GM18499 (cell line): Measurements from ENCODE around the gene ZNF648.
"Not testable (repeated sequence)": the region's sequence is repeated elsewhere in the genome, so short reads cannot be mapped to it uniquely, and the experiment has no call there.

Source experiments
- ATAC-seq: cut with Tn5 transposase; IDR thresholded peaks from one replicate; pipeline ENCODE4 v1.9.1; 2021; ENCODE audit warnings: moderate number of reproducible peaks; ENCODE audit not compliant: insufficient read depth, unreplicated experiment

ZNF648 gene

GRCh38 chr1:182080955-182081582 is 19.6 kb upstream of the ZNF648 start:
- ATAC-seq, result no peak

DNA sequence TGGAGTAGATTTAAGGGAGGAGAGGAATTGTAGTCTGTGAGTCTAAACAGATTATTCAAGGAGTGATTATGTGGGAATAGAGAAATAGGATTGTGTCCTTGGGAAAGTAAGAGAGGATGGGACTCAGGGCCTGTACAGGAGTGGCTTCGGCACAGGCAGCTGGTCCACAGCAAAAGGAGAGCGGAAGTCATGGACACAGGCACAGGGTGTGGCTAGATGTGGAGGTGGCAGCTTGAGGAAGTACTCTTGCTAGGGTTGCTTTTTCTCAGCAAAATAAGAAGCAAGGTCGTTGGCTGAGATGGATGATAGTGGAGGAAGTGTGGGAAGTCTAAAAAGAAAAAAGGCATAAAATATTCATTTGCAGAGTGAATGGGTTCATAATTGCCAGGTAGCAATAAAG is 18.5 kb upstream of the ZNF648 start:
- no peak for ATAC-seq

- no peak for ATAC-seq
Observed at GRCh38 chr1:182071924-182072323, 10.4 kb upstream of the ZNF648 start.

GRCh38 chr1:182069028-182069466 is 7.5 kb upstream of the ZNF648 start:
- ATAC-seq, result no peak

GRCh38 chr1:182066934-182067333 is 5.4 kb upstream of the ZNF648 start:
- ATAC-seq, result no peak

GRCh38 chr1:182065126-182065845 is 3.8 kb upstream of the ZNF648 start:
- no peak for ATAC-seq

GRCh38 chr1:182064611-182065010 is 3.1 kb upstream of the ZNF648 start:
- no peak for ATAC-seq

GRCh38 chr1:182062223-182062622 is 711 bp upstream of the ZNF648 start:
- ATAC-seq, result no peak

GRCh38 chr1:182060877-182061276 is 635 bp downstream of the ZNF648 start:
- no peak for ATAC-seq

DNA sequence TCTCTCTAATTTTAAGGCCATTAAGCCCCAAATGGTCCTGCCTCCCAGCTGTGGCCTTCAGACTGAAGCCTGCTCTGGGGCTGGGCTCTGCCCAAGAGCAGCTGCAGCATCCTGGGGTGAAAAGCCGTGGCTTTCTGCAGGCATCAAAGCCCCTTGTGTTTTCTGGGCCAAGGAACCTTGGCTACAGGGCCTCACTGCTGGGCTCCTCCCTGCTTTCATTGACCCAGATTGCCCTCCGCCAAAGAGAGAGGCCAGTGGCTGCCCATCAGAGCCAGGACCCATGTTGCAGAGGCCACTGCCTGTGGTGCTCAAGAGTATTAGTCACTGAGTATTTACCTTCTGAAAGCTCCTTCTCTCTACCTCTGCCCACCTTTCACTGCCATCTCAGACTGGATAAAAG is 1.6 kb downstream of the ZNF648 start:
- ATAC-seq, result no peak

DNA sequence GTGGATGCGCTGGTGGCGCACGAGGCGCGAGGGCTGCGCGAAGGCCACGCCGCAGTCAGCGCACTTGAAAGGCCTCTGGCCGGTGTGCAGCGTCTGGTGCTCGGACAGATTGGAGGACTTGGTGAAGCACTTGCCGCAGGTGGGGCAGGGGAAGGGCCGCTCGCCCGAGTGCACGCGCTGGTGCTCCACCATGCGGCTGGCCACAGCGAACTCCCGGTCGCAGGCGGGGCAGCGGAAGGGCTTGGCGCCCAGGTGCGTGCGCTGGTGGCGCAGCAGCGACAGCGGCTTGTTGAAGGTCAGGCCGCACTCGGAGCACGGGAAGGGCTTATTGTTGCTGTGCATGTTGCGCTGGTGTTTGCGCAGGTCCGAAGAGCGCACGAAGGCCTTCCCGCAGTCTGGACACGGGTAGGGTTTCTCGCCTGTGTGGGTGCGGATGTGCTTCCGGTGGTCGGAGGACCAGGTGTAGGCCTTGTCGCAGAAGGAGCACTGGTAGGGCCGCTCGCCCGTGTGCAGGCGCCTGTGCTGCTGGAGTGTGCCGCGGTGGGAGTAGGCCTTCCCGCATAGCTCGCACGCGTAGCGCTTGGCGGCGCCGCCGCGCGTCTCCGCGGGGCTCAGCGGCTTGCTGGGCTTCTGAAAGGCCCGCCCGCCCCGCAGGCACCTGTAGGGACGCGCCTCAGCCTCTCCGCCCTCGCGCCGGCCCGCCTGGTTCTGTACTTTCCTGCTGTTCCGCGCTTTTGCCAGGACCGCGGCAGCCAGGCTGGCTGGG is 4.7 kb downstream of the ZNF648 start:
- no peak for ATAC-seq

- ATAC-seq, result no peak
Observed at GRCh38 chr1:182054698-182055326, 6.7 kb downstream of the ZNF648 start.

GRCh38 chr1:182052355-182052754 is 9.2 kb downstream of the ZNF648 start:
- no peak for ATAC-seq

GRCh38 chr1:182051938-182052337 is 9.6 kb downstream of the ZNF648 start:
- no peak for ATAC-seq

DNA sequence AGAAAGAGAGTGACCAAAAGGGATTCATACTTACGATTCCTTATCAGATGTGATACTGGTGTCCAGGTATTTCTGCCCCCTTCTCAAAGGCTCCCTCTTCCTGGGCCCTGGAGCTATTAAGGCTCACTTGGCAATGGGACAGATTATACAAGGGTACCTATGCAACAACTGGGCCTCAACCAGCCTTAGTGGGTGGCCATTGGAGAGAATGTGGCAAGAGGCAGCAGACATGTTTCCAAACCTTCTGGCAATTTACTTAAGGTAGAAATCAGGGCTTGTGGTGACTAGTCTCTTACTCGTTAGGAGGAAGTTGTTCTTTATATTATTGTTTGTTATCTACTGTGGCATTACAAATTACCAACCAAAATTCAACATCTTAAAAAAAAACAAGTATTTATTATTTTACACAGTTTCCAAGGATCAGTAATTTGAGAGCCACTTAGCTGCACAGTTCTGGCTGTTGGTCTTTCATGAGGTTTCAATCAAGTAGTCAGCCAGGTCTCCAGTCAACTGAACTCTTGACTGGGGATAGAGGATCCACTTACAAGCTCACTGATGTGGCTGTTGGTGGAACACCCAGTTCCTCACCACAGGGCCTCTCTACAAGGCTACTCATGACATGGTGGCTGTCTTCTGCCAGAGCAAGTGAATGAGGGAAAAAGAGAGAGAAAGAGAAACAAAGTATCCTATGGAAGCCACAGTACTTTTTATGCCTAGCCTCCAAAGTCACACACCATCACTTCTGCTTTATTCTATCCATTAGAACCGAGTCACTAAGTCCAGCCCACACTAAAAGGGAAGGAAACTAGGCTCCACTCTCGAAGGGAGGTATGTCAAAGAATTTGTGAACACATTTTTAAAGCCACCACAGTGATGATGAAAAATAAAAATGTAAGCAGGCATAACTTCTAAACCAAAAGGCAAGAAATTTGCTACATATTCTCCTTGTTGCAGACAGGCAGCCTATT is 10.7 kb downstream of the ZNF648 start:
- no peak for ATAC-seq

DNA sequence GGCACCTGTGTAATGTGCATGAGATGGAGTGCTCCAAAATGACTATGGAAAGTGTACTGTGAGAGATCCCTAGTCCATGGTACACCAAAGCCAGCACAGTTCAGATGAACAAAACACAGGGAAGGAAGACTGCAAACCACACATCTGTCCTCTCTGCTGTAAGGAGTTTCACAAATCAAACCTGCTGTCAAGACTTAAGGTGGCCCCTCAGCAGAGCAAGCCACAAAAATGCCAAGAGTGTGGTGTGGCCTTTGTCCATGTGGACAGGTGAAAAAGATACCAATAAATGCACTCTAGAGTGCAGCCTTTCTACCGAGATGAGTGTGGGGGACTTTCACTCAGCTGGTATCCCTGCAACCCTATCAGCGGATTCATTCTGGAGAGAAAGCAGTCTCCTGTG is 12.9 kb downstream of the ZNF648 start:
- ATAC-seq, result no peak

GRCh38 chr1:182046763-182047162 is 14.7 kb downstream of the ZNF648 start:
- no peak for ATAC-seq

DNA sequence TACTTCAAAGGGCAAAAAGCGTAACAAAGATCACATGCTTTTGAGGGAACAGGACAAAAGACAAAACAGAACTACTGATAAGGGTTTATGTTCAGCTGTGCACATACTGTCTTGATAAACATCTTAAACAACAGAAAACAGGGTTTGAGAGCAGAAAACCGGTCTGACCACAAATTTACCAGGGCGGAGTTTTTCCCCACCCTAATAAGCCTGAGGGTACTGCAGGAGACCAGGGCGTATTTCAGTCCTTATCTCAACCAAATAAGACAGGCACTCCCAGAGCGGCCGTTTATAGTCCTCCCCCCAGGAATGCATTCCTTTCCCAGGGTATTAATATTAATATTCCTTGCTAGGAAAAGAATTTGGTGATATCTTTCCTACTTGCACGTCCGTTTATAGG is 16.0 kb downstream of the ZNF648 start:
- ATAC-seq, result not testable (repeated sequence)

- ATAC-seq, result no peak
Observed at GRCh38 chr1:182041615-182042014, 19.9 kb downstream of the ZNF648 start.

DNA sequence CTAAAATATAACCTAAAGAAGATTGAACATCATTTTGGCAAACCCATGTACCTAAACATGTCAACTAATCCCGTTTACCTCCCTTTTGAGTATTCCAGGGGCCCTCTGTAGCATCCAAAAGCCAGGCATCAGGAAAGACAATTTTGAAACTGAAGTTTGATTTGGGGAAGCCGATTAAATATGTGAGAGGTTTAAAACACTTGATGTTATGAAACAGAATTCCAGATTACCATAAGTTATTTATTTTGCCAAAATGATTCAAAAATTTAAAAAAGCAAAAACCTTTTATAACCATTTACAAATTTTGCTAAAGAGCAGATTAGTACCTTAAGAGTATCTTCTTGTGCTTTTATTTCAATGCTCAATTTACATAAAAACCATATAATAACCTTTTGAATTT is 23.3 kb downstream of the ZNF648 start:
- ATAC-seq, result no peak
